BLaER1 treated with 17β-estradiol and CSF1 and Interleukin-3, amounts not matched to agents 10 nM and 100 nM (cell line): ENCODE results near the gene NEURL1B.

Source experiments
- H3K27ac ChIP-seq, 11 experiments: shearing (Covaris generic); formaldehyde crosslinking; 2 replicates each; pipeline ENCODE4 v1.8.1; 2022
- H3K27me3 ChIP-seq, 11 experiments: shearing (Covaris generic); formaldehyde crosslinking; 2 replicates each; pipeline ENCODE4 v1.8.1; 2022
- H3K36me3 ChIP-seq, 11 experiments: shearing (Covaris generic); formaldehyde crosslinking; 2 replicates each; pipeline ENCODE4 v1.8.1; 2022
- H3K4me1 ChIP-seq, 10 experiments: shearing (Covaris generic); formaldehyde crosslinking; 2 replicates each; pipeline ENCODE4 v1.8.1; 2022
- H3K4me2 ChIP-seq, 11 experiments: shearing (Covaris generic); formaldehyde crosslinking; 2 replicates each; pipeline ENCODE4 v1.8.1; 2022
- H3K4me3 ChIP-seq, 10 experiments: shearing (Covaris generic); formaldehyde crosslinking; 2 replicates each; pipeline ENCODE4 v1.8.1; 2022
- H3K9ac ChIP-seq, 11 experiments: shearing (Covaris generic); formaldehyde crosslinking; 2 replicates each; pipeline ENCODE4 v1.8.1; 2022
- H3K9me3 ChIP-seq, 11 experiments: shearing (Covaris generic); formaldehyde crosslinking; replicated peaks in 1 of 11; 2 replicates each; pipeline ENCODE4 v1.8.1; 2022
- H4K20me1 ChIP-seq, 11 experiments: shearing (Covaris generic); formaldehyde crosslinking; 2 replicates each; pipeline ENCODE4 v1.8.1; 2022
- Cebpa-rat ChIP-seq, 11 experiments: shearing (Covaris generic); IDR thresholded peaks; 2 replicates each; pipeline ENCODE4 v1.8.1; 2022

The NEURL1B gene, protein sequence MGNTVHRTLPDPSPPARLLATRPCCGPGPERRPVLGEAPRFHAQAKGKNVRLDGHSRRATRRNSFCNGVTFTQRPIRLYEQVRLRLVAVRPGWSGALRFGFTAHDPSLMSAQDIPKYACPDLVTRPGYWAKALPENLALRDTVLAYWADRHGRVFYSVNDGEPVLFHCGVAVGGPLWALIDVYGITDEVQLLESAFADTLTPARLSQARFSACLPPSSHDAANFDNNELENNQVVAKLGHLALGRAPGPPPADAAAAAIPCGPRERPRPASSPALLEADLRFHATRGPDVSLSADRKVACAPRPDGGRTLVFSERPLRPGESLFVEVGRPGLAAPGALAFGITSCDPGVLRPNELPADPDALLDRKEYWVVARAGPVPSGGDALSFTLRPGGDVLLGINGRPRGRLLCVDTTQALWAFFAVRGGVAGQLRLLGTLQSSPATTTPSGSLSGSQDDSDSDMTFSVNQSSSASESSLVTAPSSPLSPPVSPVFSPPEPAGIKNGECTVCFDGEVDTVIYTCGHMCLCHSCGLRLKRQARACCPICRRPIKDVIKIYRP

DNA sequence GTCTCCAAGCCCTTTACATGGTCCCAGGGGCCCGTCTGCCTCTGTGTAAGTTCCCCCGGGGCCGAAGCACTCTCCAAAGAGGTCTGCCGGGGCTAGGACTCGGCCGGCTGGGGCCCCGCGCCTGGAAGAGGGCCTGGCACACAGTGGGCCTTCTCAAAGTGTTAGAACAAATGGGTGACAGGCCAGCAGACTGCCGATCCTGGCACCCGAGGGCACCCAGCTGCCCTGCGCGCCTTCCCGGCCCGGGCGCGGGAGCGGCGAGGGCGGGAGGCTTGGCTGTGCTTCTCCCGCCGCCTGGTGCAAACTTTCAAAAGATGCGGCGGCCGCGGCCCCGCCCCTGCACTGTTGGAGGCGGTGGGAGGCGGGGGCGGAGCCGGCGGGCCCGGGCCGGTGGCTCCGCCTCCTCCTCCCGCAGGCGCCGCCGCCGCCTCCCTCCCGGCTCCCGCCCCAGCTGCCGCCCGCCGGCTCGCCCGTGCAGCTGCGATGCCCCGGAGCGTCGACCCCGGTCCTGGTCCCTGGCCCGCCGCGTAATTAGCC is at the start of gene NEURL1B:
NEURL1B (plus strand) TSS at position 442 of the 537 bp plus-strand sequence. CDS start 144 bp downstream, outside the sequence.
- Histone ChIP-seq H3K4me3 (peak within 1 kb of the TSS; percentile 61 to 96 (median 90)), H3K4me2 (peak within 1 kb of the TSS; percentile 88 to 100 (median 94)), H3K27ac (peak within 1 kb of the TSS in 10 of 11 experiments; percentile 42 to 93 (median 86); a peak in 19 of 22 replicates), H3K36me3 (peaks cover 0 to 18% (median 11%) of the 10 kb centered on the region in 11 experiments; a peak in 12 of 22 replicates), H3K9me3 (no peaks in the 10 kb centered on the region), H3K27me3 (peaks cover 0 to 23% (median 0%) of the 10 kb centered on the region in 11 experiments; a peak in 3 of 22 replicates), H4K20me1 (peaks cover 0 to 24% (median 2%) of the 10 kb centered on the region in 11 experiments; a peak in 11 of 22 replicates), H3K4me1 (peaks cover 53 to 86% (median 83%) of the 10 kb centered on the region in 10 experiments), H3K9ac (peak within 1 kb of the TSS; percentile 70 to 93 (median 88); a peak in 21 of 22 replicates)
- TF ChIP-seq Cebpa-rat (IDR thresholded peaks at IDR 0.05), result no peak

- H3K4me2 ChIP-seq, result no peak overlapping the region
- no peaks in the 10 kb centered on the region for H3K36me3 ChIP-seq
- no peak overlapping the region for H3K27ac ChIP-seq
- no peaks in the 10 kb centered on the region for H3K27me3 ChIP-seq
- H3K9me3 ChIP-seq, result no peaks in the 10 kb centered on the region
- peaks cover 0 to 21% (median 3%) of the 10 kb centered on the region in 10 experiments; a peak in 6 of 20 replicates for H3K4me1 ChIP-seq
- H3K4me3 ChIP-seq, result no peak overlapping the region
- H3K9ac ChIP-seq, result no peak overlapping the region
- H4K20me1 ChIP-seq, result no peaks in the 10 kb centered on the region
- no peak for TF ChIP-seq Cebpa-rat (IDR thresholded peaks at IDR 0.05)
Measured at GRCh38 chr5:172591636-172592035, 49.4 kb upstream of the NEURL1B start.

- Histone ChIP-seq H3K36me3 (no peaks in the 10 kb centered on the region), H3K4me1 (peaks cover 0 to 21% (median 2%) of the 10 kb centered on the region in 10 experiments; a peak in 6 of 20 replicates), H4K20me1 (no peaks in the 10 kb centered on the region), H3K27ac (no peak overlapping the region), H3K4me2 (no peak overlapping the region), H3K4me3 (no peak overlapping the region), H3K9me3 (no peaks in the 10 kb centered on the region), H3K9ac (no peak overlapping the region), H3K27me3 (no peaks in the 10 kb centered on the region)
- TF ChIP-seq Cebpa-rat (IDR thresholded peaks at IDR 0.05), result no peak
Measured at GRCh38 chr5:172592881-172593280, 48.2 kb upstream of the NEURL1B start.

- no peak overlapping the region for H3K27ac ChIP-seq
- H3K36me3 ChIP-seq, result no peaks in the 10 kb centered on the region
- H4K20me1 ChIP-seq, result no peaks in the 10 kb centered on the region
- no peak overlapping the region for H3K4me2 ChIP-seq
- no peaks in the 10 kb centered on the region for H3K9me3 ChIP-seq
- H3K4me3 ChIP-seq, result no peak overlapping the region
- H3K4me1 ChIP-seq, result peaks cover 1 to 21% (median 6%) of the 10 kb centered on the region in 10 experiments; a peak in 16 of 20 replicates
- no peaks in the 10 kb centered on the region for H3K27me3 ChIP-seq
- no peak overlapping the region for H3K9ac ChIP-seq
- TF ChIP-seq Cebpa-rat (IDR thresholded peaks at IDR 0.05), result no peak
Measured at GRCh38 chr5:172593306-172593705, 47.8 kb upstream of the NEURL1B start.

- Histone ChIP-seq H3K36me3 (no peaks in the 10 kb centered on the region), H3K9ac (no peak overlapping the region), H3K4me3 (no peak overlapping the region), H3K9me3 (no peaks in the 10 kb centered on the region), H3K27me3 (no peaks in the 10 kb centered on the region), H3K4me2 (peak overlapping the region in 3 of 11 experiments; percentile 5 to 20 (median 6); a peak in 2 of 22 replicates), H4K20me1 (no peaks in the 10 kb centered on the region), H3K27ac (no peak overlapping the region), H3K4me1 (peaks cover 4 to 21% (median 10%) of the 10 kb centered on the region in 10 experiments; a peak in 17 of 20 replicates)
- no peak for TF ChIP-seq Cebpa-rat (IDR thresholded peaks at IDR 0.05)
Measured at GRCh38 chr5:172593721-172594235, 47.3 kb upstream of the NEURL1B start.

GRCh38 chr5:172594431-172594830 is 46.6 kb upstream of the NEURL1B start:
- no peaks in the 10 kb centered on the region for H3K9me3 ChIP-seq
- peaks cover 4 to 21% (median 14%) of the 10 kb centered on the region in 10 experiments; a peak in 17 of 20 replicates for H3K4me1 ChIP-seq
- H3K9ac ChIP-seq, result no peak overlapping the region
- H3K36me3 ChIP-seq, result no peaks in the 10 kb centered on the region
- H3K4me2 ChIP-seq, result peak overlapping the region in 3 of 11 experiments; percentile 5 to 20 (median 6); a peak in 4 of 22 replicates
- TF ChIP-seq Cebpa-rat (IDR thresholded peaks at IDR 0.05), result no peak
- no peaks in the 10 kb centered on the region for H4K20me1 ChIP-seq
- H3K27ac ChIP-seq, result no peak overlapping the region
- no peaks in the 10 kb centered on the region for H3K27me3 ChIP-seq
- no peak overlapping the region for H3K4me3 ChIP-seq

- Histone ChIP-seq H3K4me2 (peak overlapping the region in 3 of 11 experiments; percentile 5 to 20 (median 6); a peak in 4 of 22 replicates), H3K4me1 (peaks cover 4 to 21% (median 14%) of the 10 kb centered on the region in 10 experiments; a peak in 17 of 20 replicates), H3K27me3 (no peaks in the 10 kb centered on the region), H3K9me3 (no peaks in the 10 kb centered on the region), H3K9ac (no peak overlapping the region), H3K27ac (no peak overlapping the region), H3K36me3 (no peaks in the 10 kb centered on the region), H4K20me1 (no peaks in the 10 kb centered on the region), H3K4me3 (no peak overlapping the region)
- TF ChIP-seq Cebpa-rat (IDR thresholded peaks at IDR 0.05), result no peak
Measured at GRCh38 chr5:172594867-172595466, 46.1 kb upstream of the NEURL1B start.

GRCh38 chr5:172595596-172596455 is 45.2 kb upstream of the NEURL1B start:
- TF ChIP-seq Cebpa-rat (IDR thresholded peaks at IDR 0.05), result no peak

More at GRCh38 chr5:172595596-172596455, 45.2 kb upstream of the NEURL1B start:
- Histone ChIP-seq H3K9ac (no peak overlapping the region), H3K9me3 (no peaks in the 10 kb centered on the region), H3K4me3 (no peak overlapping the region), H3K4me1 (peaks cover 4 to 21% (median 14%) of the 10 kb centered on the region in 10 experiments; a peak in 17 of 20 replicates), H3K36me3 (no peaks in the 10 kb centered on the region), H4K20me1 (no peaks in the 10 kb centered on the region), H3K27me3 (no peaks in the 10 kb centered on the region), H3K4me2 (peak overlapping the region in 1 of 11 experiments; percentile 7; a peak in 1 of 22 replicates), H3K27ac (no peak overlapping the region)
